Activated CD4-positive, alpha-beta T cell treated with anti-CD3 and anti-CD28 coated beads for 24 hours (primary cell): ENCODE results near the gene HELZ.

Experiments
- DNase-seq, 2 donors: peaks; one replicate each; pipeline ENCODE4 v3.0.0-alpha.2; 2020; ENCODE audit warnings: low read depth in 2 of 2

HELZ gene

DNA sequence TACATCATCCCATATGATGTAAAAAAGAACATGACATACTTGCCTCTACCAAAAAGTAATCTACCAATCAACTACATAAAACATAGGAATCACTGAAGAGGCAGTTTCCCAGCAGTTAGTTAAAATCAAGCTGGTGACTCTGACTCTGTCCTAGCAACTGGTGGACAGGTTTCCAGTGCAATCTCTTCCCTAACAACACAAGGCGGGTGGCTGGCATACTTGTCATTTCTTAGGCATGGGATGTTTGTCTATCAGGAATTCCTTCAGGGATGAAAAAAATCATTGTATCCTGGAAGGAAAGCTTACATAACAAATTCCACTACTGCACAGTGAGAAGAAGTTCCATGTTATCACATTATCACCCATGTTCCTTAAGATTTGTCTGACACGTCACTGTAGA lies 50.9 kb downstream of the HELZ start:
- no peak for DNase-seq

DNA sequence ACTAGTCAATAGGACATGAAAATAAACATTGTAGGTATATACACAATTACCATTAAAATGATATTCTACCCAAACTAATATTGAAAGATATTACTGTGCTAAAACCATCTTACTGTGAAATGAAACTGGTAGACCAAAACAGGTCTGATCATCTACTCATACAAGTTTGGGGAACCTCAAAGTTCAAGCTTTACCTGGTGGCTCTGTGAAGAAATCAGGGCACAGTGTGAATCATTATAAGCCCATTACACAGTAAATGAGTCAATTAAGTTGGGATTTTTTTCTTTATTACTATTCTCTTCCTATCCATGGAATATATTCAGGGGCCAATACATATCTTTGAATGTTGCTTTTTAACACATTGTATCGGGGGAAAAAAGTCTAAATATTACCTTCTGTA lies 57.1 kb downstream of the HELZ start:
- no peak for DNase-seq

DNA sequence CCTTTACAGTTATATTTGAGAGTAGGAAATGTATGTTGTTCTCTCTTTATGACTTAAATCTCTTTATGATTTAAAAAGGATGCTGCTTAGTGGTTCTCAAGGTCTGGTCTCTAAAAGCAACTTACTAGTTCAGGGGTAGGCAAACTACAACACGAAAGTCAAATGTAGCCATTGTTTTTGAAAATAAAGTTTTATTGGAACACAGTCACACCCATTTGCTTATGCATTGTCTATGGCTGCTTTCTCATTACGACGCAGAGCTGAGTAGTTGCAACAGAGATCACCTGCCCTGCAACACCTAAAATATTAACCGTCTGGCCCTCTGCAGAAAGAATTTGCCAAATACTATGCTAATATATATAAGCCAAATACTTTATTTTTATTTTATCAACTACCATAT lies 58.2 kb downstream of the HELZ start:
- DNase-seq, result no peak

DNA sequence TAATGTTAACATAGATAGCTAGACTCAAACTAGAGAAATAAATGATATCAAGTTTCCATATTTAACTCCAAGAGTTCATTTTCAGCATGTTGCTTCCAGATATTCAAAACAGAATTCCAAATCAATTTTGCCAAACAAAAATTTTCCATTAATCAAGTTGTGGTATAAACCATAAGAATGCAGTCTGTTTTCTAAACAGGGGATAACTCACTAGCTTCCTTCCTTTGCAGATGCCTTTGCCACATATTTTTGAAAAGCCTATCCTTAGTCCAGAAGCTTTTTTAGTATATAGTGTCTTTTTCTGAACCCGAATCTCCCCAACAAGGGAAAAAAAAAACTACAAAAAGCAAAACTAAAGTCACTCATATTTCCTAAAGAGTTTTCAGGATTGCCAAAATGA lies 61.5 kb downstream of the HELZ start:
- no peak for DNase-seq

- DNase-seq, result no peak
Observed at GRCh38 chr17:67181825-67182224, 63.2 kb downstream of the HELZ start.

- DNase-seq, result no peak
Observed at GRCh38 chr17:67180275-67180674, 64.7 kb downstream of the HELZ start.

DNA sequence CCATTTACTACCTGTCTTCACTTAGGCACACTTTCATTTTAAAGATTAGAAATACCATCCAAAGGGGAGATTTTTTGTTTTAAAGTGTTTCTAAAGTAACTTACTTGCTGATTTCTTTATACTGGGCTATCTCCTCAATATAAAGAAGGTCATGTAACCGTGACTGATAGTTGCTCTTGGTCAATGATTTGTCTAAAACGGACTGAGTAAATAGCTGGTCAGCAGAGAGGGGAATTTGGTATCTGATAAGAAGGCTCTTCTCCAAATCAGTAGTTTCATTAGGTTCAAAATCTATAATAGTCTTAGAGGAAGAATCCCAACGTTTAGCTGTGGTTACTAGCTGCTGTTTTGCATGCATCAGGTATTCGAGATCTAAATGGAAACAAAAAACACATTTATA lies 66.4 kb downstream of the HELZ start:
- no peak for DNase-seq

- no peak for DNase-seq
Observed at GRCh38 chr17:67177732-67178131, 67.3 kb downstream of the HELZ start.

GRCh38 chr17:67174190-67174589 lies 70.8 kb downstream of the HELZ start:
- DNase-seq, result no peak

DNA sequence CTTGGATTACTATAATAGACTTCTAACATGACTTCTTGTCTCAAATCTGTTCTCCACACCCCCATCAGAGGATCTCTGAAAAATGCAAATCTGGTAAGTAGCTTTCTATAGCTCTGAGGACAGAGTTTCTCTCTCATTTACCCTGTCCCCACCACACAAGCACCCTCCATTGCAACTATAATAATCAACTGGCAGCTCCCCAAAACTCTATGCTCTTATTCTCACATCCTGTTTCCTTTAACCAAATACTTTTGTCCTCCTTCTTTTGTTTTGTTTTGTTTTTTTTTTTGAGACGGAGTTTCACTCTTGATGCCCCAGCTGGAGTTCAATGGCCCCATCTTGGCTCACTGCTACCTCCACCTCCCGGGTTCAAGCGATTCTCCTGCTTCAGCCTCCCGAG lies 73.4 kb downstream of the HELZ start:
- DNase-seq, result no peak

- no peak for DNase-seq
Observed at GRCh38 chr17:67168496-67168895, 76.5 kb downstream of the HELZ start.

DNA sequence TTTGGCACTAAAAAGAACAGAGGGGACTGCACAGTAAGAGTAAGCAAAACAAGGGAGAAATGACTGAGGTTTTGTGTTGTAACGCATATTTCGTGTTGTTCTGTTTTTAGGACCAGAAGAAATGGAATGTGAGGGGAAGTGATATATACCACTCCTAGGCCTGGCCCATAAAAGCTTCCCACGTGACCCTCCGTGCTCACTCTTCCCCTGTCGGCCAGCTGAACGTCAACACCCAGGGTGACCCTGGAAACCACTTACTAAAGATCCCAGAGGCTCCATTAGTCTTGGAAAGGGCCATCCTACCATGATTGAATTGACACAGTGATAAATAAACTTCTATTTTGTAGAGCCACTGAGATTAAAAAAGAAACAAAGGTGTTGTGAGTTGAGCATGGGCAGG lies 79.8 kb downstream of the HELZ start:
- no peak for DNase-seq

DNA sequence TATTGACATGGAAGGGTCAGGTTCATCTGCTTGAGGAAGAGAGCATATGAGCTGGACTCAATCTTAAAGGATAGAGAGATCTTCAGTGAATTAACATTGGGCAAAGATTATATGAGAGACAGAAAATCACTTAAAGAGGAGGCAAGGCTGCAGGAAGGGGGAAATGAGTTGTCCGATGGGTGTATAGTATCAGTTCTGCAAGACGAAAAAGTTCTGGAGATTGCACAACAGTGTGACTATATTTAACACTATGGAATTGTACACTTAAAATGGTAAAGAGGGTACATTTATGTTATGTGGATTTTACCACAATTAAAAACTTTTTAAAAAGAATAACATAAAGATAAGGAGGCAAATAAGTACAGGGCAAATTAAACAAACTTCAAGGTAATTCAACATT lies 80.7 kb downstream of the HELZ start:
- no peak for DNase-seq

DNA sequence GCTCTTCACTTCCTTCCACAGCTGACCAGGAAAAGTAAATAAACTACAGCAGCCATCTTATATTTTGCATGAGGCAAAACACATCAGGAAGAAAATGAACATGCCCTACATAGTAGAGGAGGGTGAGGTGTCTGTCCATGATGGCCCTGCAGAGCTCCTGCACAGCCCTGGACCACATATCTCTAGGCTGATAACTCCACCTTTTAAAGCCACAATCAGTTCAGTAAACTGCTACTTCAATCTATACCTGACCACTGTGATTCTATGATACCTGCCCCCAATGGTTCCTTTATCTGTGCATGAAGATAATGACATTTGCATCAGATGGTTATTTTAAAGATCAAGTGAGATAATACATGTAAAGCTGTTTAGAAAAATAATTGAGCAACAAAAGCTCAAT lies 82.2 kb downstream of the HELZ start:
- no peak for DNase-seq

GRCh38 chr17:67161573-67161972 lies 83.4 kb downstream of the HELZ start:
- DNase-seq, result no peak

- no peak for DNase-seq
Observed at GRCh38 chr17:67160791-67161190, 84.2 kb downstream of the HELZ start.

DNA sequence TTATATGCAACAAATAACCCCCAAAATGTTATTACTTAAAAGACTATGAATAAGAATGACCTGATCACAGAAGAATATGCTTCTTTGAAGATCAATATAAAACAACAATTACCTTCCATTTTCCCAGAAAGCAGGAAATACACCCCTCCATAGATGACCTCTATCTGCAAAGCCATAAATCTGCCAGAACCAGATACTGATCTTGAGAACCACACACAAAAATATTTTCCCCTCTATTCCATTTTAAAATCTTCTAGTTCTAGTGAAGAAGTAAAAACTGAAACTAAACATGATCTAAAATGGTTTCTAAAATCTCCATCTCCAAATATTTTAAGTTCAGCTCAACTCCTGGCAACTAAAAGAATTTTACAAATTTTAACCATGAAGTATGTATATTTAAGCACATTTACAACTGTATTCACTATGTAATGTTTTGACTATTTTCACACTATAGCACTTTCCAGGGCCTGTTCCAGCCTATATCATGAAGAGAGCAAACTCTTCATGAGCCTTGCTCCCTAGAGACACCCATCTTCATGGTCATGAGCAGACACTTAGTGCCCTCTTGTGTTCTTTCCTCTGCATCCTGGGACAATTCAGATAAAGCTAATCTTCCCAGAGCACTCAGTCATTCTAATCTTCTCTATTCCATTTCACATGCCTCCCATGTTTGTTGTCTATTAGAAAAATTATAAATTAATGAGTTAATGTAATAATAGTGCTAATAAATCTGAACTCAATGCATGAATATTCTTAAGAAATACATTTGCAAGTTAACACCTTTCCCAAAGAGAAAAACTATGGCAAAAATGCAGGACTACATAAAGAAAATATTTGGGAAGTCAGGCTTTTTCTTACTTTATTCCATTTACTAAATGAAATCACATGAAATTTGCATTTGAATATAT lies 87.0 kb downstream of the HELZ start:
- no peak for DNase-seq

DNA sequence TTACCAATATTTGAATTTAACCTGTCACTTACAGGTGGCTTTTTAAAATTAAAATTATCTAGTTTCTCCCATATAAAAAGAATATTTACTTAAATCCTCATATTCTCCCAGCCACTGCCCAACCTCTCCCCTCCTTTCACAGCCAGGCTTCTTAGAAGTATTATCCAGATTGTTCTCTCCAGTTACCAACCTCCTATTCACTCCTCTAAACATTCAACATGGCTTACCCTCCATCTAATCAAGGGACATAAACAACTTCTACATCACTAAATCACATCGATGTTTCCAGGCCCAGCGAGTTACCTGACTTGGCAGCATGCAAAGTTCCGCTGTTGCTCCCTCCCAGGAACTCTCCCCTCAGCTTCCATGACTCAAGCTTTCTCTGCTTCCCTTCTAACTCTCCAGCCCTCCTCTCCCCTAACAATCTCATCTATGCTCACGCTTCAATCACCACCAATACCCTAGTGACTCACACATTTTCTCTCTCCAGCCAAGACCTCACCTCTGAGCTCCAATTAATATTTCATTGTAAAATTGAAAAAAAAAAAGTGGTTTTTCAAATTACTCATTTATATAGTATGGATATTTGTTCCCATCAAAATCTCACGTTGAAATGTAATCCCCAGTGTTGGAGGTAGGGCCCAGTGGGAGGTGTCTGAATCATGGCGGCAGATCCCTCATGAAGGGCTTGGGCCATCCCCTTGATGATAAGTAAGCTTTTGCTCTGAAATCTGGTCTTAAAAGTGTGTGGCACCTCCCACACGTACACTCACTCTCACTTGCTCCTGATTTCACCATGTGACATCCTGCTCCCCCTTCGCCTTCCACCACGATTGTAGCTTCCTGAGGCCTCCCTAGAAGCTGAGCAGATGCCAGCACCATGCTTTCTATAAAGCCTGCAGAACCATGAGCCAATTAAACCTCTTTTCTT lies 88.5 kb downstream of the HELZ start:
- DNase-seq, result no peak

- no peak for DNase-seq
Observed at GRCh38 chr17:67152824-67153223, 92.2 kb downstream of the HELZ start.

DNA sequence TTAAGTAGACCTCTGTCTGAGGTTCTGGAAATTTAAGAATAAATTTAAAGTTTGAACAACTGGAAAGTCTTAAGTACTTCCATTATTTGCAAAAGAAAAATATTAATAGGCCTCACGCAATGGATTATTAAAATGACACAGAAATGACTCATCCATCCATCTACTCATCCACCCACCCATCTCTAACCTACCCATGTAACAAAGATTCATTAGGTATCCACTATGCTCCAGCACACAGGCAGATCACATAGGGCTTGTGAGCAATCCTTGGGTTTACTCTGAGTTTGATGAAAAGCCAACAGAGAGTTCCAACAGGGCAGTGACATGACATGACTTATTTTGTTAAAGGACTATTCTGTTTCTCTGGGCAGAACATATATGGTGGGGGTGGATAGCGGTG lies 93.3 kb downstream of the HELZ start:
- no peak for DNase-seq

- DNase-seq, result no peak
Observed at GRCh38 chr17:67150826-67151225, 94.2 kb downstream of the HELZ start.

GRCh38 chr17:67148352-67148751 lies 96.6 kb downstream of the HELZ start:
- no peak for DNase-seq
